HG03196 (cell line): ENCODE data around the gene MFSD2B.
"Not testable (repeated sequence)": the region's sequence is repeated elsewhere in the genome, so short reads cannot be mapped to it uniquely, and the experiment has no call there.

Source experiments
- ATAC-seq: cut with Tn5 transposase; IDR thresholded peaks from one replicate; pipeline ENCODE4 v1.9.1; 2021; ENCODE audit not compliant: unreplicated experiment

MFSD2B gene, protein sequence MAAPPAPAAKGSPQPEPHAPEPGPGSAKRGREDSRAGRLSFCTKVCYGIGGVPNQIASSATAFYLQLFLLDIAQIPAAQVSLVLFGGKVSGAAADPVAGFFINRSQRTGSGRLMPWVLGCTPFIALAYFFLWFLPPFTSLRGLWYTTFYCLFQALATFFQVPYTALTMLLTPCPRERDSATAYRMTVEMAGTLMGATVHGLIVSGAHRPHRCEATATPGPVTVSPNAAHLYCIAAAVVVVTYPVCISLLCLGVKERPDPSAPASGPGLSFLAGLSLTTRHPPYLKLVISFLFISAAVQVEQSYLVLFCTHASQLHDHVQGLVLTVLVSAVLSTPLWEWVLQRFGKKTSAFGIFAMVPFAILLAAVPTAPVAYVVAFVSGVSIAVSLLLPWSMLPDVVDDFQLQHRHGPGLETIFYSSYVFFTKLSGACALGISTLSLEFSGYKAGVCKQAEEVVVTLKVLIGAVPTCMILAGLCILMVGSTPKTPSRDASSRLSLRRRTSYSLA

DNA sequence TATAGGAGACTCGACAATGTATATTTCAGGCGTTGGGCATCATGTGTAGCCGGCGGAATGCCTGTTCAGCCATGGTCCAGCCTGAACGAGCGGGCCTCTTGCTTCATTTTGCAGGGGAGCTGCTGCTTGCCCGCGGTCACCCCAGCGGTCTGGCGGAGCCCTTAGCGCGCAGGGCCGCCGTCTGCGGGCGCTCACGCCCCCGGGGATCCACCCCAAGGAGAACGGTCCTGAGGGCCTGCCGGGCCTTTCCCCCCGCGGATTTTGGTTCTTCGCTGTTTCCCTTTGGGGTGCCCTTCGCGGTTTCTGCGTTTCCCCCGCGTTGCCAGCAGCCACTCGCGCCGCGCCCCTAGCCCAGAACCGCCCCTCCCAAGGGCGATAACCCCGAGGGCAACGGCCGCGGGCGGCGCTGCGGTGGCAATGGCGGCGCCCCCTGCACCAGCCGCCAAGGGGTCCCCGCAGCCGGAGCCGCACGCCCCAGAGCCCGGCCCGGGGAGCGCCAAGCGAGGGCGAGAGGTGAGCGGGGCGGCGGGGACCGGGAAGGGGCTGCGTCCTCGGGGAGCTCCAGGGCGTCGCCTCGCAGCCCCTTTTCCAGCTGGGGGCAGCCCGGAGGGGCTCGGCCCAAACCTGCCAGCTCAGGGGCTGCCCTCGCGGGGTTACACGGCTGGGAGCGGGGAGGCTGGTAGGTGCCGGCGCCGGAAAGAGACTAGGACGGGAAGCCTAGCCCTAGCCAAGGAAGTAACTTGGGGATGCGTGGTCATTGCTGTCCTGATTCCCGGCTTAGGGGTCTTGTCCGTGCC lies at the start of gene MFSD2B:
Gene MFSD2B (plus strand): TSS at position 406 of the 797 bp plus-strand sequence. CDS start 12 bp downstream, at position 418.
- ATAC-seq: no peak

DNA sequence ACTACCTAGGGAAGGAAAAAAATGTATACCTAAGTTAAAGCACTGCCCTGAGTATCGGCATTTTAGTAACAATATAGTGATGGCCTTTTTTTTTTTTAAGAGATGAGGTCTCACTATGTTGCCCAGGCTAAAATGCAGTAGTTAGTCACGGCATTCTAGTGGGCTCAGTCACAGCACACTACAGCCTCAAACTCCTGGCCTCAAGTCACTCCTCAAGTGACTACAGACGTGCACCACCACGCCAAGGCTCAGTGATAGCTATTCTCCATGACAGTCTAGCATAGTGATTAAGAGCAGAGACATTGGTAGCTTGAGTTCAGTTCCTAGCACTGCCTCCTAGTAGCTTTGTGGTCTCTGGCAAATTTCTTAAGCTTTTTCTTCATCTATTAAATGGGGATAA lies 42.0 kb upstream of the MFSD2B start:
- ATAC-seq: no peak

DNA sequence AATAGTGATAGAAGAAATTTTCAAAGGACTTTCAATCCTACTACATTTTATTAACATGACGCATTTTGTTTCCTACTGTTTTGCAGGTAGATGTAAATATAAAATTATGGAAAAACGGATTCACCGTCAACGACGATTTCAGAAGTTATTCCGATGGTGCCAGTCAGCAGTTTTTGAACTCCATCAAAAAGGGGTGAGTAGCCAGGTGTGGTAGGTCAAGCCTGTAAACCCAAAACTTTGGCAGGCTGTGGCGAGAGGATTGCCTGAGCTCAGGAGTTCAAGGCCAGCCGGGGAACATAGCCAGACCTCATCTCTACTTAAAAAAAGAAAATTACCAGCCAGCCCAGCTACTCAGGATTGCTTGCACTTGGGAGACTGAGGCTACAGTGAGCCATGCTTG lies 33.0 kb upstream of the MFSD2B start:
- no peak for ATAC-seq

DNA sequence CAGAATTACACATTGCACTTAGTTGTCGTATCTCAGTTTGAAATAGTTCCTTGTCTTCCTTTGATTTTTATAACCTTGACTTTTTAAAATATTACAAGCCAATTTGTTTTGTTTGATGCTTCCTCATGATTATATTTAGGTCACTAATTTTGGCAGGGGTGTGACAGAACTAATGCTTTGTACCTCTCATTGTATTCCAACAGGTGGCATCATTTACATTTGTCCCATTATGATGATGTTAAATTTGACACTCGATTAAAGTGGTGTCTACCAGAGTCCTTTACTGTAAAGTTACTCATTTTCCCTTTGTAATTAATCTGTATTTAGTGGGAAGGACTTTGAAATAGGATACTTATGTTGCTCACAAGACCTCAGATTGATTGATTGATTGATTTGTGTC lies 21.5 kb upstream of the MFSD2B start:
- no peak for ATAC-seq

DNA sequence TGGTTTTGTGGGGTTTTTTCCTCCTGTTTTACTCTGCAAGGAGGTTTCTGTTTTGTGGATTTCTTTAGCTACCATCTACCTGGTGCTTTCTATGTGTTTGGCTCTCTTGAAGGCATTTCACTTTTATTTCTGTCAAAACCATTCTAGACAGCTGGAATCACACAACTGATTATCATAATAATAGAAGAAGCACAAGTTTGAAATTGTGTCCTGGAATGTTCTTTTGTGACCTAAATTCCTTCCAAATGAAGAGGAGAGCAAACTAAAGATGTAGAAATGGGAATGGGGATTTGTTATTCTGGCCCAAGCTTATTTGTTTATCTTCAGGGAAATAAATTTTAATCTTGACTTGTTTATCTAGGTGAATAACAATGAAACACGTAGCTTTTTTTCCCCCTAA lies 17.0 kb upstream of the MFSD2B start:
- no peak for ATAC-seq

DNA sequence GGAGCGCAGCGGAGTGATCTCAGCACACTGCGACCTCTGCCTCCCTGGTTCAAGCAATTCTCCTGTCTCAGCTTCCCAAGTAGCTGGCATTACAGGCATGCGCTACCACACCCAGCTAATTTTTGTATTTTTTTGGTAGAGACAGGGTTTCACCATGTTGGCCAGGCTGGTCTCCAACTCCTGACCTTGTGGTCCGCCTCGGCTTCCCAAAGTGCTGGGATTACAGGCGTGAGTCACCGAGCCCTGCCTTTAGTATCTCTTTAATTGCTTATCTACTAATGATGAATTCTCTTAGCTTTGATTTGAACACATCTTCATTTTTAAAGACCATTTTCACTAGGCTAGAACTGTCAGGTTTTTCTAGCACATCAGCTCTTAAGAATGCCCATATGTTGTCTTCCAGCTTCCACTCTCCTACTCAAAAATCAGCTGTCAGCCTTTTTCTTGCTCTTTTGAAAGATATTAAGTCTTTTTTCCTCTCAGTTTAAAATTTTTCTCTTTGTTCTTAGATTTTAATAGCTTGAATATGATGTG lies 16.1 kb upstream of the MFSD2B start:
- ATAC-seq: no peak

DNA sequence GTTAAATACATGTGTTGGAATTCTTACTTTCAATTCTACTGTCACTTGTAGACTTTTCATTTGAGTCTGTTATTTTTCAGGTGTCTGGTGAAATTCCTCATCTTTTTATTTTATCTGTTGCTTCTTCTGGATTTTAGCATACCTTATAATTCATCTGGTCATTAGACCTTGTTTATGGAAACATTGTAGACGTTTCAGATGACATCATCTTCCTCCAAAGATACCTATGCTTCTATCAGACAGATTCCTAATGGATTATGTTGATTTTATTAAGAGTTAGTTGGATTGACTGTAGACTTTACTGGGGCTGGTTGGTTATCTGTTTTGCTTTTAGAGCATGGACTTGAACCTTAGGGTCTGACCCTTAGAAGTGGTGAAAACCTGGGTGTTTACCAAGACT lies 15.3 kb upstream of the MFSD2B start:
- ATAC-seq: no peak

DNA sequence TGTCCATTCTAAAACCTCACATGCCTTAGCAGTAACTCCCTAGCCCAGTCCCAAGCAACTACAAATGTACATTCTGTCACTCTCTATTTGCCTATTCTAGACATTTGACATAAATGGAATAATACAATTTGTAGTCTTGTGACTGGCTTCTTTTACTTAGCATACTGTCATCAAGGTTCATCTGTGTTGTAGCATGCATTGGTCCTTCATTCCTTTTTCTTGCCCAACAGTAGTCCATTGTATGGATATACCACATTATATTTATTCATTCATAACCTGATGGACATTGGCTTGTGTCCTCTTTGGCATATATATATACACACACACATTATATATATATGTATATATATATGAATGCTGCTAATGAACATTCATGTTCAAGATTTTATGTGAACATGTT lies 2.2 kb upstream of the MFSD2B start:
- no peak for ATAC-seq

DNA sequence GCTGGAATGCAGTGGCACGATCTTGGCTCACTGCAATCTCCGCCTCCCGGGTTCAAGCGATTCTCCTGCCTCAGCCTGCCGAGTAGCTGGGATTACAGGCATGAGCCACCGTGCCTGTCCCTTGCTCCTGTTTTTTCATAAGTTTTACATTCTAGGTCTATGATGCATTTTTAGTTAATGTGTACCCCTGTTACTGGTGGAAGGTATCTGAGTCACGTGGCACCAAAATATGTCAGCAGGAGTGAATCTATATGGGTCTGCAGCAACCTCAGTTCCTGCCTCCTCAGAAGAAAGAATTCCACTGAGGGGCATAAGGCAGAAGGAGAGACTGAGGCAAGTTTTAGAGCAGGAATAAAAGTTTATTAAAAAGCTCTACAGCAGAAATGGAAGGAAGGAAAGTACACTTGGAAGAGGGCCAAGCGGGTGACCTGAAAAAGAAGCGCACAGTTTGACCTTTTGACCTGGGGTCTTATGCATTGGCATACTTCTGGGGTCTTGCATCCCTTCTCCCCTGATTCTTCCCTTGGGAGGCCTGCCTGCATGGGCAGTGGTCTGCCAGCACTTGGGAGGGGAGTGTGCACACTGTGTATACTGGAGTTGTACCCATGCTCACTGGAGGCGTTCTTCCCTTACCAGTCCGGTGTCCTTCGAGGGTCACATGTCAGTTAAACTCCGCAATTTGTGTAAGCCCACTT lies 1.1 kb upstream of the MFSD2B start:
- ATAC-seq: no peak

DNA sequence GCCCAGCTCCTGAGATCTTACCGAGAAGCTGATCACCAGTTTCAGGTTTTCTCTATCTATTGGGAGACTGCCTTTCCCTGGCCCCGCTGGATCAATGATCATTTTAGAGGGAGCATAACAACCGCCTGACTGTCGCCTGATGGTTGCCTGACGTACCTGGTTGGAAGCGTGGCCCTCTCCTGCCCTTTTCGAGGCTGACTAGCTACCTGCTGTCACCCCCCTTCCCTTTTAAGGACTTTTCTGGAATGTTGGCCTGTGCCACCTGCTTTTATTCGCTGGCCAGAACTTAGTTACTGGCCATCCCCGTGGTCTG lies 562 bp upstream of the MFSD2B start:
- ATAC-seq: no peak

DNA sequence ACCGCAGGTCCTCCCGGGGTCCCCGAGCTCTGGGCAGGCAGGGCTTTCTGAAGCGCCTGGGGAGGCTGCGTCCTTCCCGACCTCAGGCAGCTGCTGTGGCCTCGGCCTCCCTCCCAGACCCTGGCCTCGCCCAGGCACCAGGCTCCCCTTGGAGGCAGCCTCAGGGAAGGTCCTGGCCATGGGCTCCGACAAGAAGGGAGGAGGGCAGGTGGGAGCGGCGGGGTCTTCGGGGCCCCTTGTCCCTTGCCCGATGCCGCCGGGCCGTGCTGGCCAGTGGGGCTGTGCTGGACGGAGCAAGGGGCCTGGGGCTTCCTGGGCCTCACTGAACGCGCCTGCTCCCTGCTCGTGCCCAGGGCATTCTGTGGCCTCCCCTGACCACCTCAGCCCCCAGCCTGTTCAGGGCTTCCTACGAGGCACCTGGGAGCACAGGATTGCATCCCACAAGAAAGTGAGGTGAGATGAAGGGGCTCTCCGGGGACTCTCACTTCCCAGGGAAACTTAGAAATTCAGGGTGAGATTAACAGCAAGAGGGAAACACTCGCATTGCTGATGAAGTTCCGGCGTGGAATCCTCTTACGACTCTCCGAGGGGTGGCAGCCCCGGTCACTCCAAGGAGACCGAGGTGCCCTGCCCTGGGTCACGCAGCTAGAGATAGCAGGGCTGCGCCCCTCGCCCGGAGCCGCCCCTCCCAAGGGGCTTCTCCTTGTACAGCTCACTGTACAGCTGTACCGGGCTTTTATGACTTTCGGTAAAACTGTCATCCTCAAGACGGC lies 778 bp downstream of the MFSD2B start:
- ATAC-seq: no peak

DNA sequence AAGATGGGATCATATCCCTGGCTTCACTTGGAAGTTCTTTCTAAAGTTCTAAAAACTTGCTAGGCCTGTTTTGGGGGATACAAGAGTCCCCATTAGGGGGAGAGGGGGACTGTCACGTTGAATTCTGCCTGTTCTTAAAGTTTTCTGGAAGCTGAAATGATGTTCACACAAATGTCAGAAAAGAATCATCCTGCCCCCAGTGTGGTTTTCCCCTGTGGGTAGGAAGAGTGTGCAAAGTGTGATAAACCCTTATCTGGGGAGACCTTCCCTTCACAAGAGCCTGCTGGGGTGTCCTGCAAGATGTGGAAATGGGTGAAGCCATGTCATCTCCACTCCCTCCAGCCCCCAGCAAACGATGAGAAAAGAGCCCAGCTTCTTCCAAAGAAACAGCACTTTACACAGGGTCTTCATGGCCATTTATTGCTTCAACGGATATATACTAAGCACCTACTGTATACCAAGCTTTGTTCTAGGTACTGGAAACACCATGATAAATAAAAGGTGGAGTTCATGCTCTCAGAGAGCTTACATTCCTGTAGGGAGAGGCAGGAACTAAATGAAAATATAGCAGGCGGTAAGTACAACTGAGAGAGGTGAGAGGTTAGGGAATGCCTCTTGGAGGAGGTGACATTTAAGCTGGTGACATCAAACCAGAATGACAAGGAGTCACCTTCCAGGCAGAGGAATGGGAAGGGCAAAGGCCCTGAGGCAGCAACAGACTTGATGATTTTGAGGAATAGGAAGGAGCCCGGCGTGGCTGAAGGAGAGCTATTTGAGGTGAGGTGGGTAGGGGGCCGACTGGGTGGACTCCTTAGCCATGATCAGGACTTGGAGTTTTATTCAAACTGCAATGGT lies 1.6 kb downstream of the MFSD2B start:
- no peak for ATAC-seq

DNA sequence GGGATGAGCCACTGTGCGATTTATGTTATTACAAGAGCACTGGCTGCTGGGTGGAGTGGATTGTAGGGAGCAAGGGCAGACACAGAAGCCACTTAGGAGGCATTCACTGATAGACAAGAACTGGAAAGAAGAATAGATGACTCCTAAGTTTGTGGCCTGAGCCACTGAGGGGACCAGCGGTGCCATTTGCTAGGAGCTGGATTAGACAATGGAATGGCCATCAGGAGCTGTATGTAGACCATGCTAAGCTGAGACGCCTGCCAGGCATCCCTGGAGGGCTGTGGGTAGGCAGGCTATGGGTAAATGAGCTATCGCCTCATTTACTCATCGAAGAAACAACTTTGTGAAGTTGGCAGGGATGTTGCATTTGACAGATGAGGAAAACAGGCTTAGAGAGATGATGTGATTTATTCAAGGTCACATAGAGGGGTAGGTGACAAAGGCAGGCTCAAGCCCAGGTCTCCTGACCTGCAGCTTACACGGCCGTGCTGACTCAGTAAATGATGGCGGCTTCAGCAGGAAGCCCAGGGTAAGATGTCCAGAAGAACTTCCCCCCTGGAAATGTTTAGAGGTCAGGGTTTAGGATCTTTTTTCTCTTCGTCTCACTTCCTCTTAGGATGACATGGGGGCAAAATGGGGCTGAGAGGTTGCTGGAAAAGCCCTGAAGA lies 2.8 kb downstream of the MFSD2B start:
- ATAC-seq: no peak

DNA sequence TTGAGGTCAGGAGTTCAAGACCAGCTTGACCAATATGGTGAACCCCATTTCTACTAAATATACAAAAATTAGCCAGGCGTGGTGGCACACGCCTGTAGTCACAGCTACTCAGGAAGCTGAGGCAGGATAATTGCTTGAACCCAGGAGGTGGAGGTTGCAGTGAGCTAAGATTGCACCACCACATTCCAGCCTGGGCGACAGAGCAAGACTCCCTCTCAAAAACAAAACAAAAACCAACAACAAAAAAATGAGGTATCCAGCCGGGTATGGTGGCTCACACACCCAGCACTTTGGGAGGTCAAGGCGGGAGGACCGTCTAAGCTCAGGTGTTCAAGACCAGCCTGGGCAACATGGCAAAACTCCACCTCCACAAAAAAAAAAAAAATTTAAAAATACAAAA lies 5.0 kb downstream of the MFSD2B start:
- ATAC-seq: not testable (repeated sequence)

DNA sequence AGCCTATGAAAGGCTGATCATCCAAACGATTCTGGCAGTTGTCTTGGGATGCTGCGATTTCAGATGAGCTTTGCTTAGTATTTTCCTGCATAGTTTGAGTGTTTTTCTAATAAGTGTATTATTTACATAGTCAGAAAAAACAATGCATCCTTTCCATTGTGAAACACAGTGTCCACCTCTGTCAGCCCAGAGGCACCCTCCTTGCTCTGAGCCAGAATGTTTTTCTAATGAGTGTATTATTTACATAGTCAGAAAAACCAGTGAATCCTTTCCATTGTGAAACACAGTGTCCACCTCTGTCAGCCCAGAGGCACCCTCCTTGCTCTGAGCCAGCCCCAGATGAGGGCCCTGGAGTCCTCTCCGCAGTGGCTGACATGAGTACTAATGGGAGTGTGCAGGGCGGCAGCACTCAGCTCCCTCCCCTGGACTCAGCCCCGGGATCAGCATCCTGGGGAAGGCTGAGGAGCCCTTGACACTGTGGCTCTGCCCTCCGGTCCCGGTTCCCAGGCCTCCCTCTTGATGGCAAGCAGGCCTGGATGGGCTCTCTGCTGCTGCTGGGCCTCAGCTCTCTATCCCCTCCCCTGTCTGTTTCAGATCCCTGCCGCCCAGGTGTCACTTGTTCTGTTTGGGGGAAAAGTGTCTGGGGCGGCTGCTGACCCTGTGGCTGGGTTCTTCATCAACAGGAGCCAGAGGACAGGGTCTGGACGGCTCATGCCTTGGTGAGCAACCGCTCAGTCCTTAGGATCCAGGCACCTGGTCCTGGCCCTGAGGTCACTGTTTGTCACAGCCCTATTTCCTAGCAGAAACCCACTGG lies 5.9 kb downstream of the MFSD2B start:
- ATAC-seq: no peak

DNA sequence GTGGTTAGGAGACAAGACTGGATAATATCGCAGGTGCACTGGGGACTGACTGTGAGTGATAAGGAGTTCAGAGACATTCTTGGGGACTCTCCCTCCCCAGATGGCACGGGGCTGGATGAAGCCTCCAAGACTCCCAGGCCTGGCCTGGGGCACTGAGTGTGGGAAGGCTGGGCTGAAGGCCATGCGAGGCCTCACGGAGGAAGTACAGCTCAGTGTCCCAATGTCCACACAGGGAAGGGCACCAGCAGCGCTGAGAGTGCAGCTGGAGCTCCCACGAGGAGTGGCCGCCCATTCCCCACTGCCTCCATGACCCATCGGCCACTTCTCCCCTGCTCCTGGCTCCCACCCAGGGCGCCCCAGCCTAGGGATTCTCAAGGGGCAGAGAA lies 6.5 kb downstream of the MFSD2B start:
- no peak for ATAC-seq

DNA sequence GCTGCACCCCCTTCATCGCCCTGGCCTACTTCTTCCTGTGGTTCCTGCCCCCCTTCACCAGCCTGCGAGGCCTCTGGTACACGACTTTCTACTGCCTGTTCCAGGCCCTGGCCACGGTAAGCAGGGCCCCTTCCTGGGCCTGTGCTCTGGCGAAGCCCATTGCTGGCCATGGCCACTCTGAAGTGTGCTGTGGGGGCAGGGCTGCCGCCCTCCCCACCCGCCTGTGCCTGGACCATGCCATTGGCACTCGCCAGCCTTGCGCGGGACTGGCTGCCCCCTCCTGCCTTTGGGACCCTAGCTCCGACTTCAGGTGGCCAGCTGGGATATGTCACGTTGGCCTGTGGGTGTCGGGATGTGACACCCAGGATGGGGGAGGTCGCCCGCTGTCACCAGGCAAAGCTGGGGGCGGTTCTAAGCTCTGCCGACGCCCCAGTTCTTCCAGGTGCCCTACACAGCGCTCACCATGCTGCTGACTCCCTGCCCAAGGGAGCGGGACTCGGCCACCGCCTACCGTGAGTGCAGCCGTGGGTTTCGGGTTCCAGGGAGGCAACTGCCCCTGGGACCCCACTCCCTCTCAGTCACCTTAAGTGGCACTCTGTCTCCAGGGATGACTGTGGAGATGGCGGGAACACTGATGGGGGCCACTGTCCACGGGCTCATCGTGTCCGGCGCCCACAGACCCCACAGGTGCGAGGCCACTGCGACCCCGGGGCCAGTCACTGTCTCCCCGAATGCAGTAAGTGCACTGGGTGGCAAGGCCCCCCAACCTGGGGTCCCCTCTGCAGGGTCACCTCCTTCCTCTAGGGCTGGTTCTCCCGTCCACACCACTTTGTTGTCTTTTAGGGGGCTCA lies 7.2 kb downstream of the MFSD2B start:
- no peak for ATAC-seq

DNA sequence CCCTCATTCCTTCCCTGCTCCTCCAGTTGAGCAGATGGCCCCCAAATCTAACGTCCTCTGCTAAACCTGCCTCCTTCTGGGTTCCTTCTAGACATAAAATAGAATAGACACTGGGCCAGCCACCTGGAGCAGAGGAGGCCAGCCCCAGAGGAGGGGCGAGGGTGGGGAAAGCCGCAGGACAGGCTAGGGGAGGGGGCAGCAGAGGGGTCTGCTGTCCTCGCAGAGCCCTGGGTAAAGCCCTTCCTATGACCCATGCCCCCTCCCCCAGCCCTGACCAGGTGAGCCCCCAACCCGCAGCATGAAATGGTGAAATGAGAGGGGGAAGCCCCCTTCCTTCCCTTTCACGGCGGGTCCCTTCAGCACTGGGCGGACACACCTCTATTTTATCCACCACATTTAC lies 7.8 kb downstream of the MFSD2B start:
- no peak for ATAC-seq
